Heart right ventricle (tissue), 16 donors: ENCODE measurements around the gene NAB1. TPM values are rescaled to one million over a fixed set of nuclear protein-coding genes. Genes with fewer than 3 reads are reported as not detected.

ENCODE experiments used
- ATAC-seq, 8 donors: fragments of 200-7000 bp; cut with Tn5 transposase; one replicate each; pipeline ENCODE4 v1.9.1; 2020; ENCODE audit warnings: mild to moderate bottlenecking in 8 of 8, moderate library complexity in 8 of 8, moderate number of reproducible peaks in 1 of 8
- DNase-seq, 2 donors: peaks; one replicate each; pipeline ENCODE4 v3.0.0-alpha.2; 2020
- H3K27ac ChIP-seq, 10 donors: fragments of 200-600 bp; sonication (generic) in 2 of 10; one replicate each; pipeline versions ENCODE4 v1.5.0 to v1.8.0; 2020 to 2022; ENCODE audit warnings: mild to moderate bottlenecking in 3 of 10
- H3K27me3 ChIP-seq, 7 donors: fragments of 200-600 bp; one replicate each; pipeline ENCODE4 v1.8.0; 2021 to 2022; ENCODE audit warnings: mild to moderate bottlenecking in 2 of 7
- H3K36me3 ChIP-seq, 9 donors: fragments of 200-600 bp; sonication (generic) in 1 of 9; one replicate each; pipeline versions ENCODE4 v1.5.0 to v1.8.0; 2020 to 2022; ENCODE audit warnings: mild to moderate bottlenecking in 2 of 9
- H3K4me1 ChIP-seq, 9 donors: fragments of 200-600 bp; sonication (generic) in 1 of 9; one replicate each; pipeline versions ENCODE4 v1.5.0 to v1.8.0; 2020 to 2022; ENCODE audit warnings: mild to moderate bottlenecking in 4 of 9
- H3K4me3 ChIP-seq, 10 donors: fragments of 200-600 bp; sonication (generic) in 2 of 10; one replicate each; pipeline versions ENCODE4 v1.5.0 to v1.8.0; 2020 to 2022; ENCODE audit warnings: mild to moderate bottlenecking in 7 of 10, moderate library complexity in 2 of 10
- H3K9me3 ChIP-seq, 11 donors: fragments of 200-600 bp in 10 of 11; sonication (generic) in 2 of 11; one replicate each; pipeline versions ENCODE4 v1.5.0 to v1.8.0; 2013 to 2022; ENCODE audit warnings: mild to moderate bottlenecking in 2 of 11, control low read depth in 1 of 11, moderate library complexity in 1 of 11
- WGBS, 2 donors: extraction: QIAGEN DNeasy Blood & Tissue Kit; methylation state at CpG; one replicate each; pipeline ENCODE4 v1.1.7; 2013; ENCODE audit warnings: inconsistent platforms in 1 of 2; 5-methylcytosine and 5-hydroxymethylcytosine counted together
- intact Hi-C, 10 donors: fragments of 100-400 bp; cut with DNase I; formaldehyde crosslinking; loops; one replicate each; pipeline versions ENCODE4 v1.11.1 to v1.14.2; 2022
- polyA plus RNA-seq, 2 donors: library from polyadenylated mRNA; stranded (reverse); fragments of 200-250 nt; gene quantifications; one replicate each; pipeline ENCODE4 v1.2.3, GENCODE V29; 2013
- total RNA-seq, 10 donors: library from RNA; stranded (reverse); fragmentation: NEBNext Ultra II Directional in 3 of 10; extraction: Animal tissue kit (Norgen Biotek cat#: 25700) in 3 of 10; gene quantifications; one replicate each; pipeline versions ENCODE4 v1.2.1 to v1.2.4, GENCODE V29; 2021 to 2023
- TF ChIP-seq, protein P1 (sequence below), 9 donors: fragments of 200-600 bp; sonication (generic) in 2 of 9; IDR thresholded peaks; one replicate each; pipeline versions ENCODE4 v1.5.0 to v1.8.0; 2021 to 2022; ENCODE audit warnings: antibody characterized with exemption in 9 of 9, mild to moderate bottlenecking in 5 of 9, moderate library complexity in 1 of 9
- donor health status: Arrhythmogenic right ventricular cardiomyopathy.
- donor health status: ischemic (EF 13 %, LVEDD 7.1; RV severe dilation, severe dysfunction).
- donor health status: healthy with polysubstance abuse.
- donor health status: DM: no; HTN: yes; CAD: no.
- donor health status: DM: no; HTN: no; CAD: no.
- donor health status: ischemic (EF 25% LVEDD 6.9; RV normal size, moderate dysfunction).
- donor health status: ischemic (EF 25% LVEDD 5.7; RV mildly dilated, moderate dysfunction).
- donor health status: healthy.
- donor health status: DM: yes; HTN: yes; CAD: no.
- donor health status: Ischemic cardiomyopathy.
- donor health status: ischemic (EF 35%, LVEDD 5.7; RV mildly dilated, moderate dysfunction).
- donor health status: nonischemic (EF 11% LVEDD 7.7; RV severe dilation, severe dysfunction).
- donor health status: DM: yes; HTN: yes; CAD: no.
- donor health status: PGD.
- donor health status: ischemic (EF 29% LVEDD 5.4; RV normal size, mild dysfunction).
- donor health status: nonischemic (EF 23%, LVEDD 6.1; RV moderate dilation, normal function).

Gene NAB1
- total and polyA plus RNA-seq, 12 donors: 9.3 to 41.5 (median 27.1) TPM

DNA sequence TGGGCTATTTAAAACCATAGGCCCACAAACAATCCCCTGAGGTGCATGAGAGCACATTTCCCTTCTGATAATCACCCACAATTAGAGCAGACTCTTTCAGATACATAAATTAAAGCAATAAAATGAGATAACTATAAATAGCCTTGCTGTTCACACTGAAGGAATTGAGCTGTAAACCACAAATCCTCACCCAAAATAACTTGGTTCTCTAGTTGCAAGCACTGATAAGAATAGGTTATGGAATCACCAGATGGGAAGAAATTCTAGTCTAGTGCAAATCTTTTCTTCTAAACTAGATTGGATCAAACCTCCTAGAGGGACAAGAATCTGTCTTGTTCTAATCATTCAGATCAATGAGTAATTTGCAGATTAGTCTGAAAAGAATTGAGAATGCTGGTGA lies 64.6 kb downstream of the NAB1 start:
- Histone ChIP-seq H3K9me3 (peaks cover 0 to 7% (median 0%) of the 10 kb centered on the region in 11 donors), H3K27ac (no peak overlapping the region), H3K27me3 (no peaks in the 10 kb centered on the region), H3K4me1 (peaks cover 0 to 14% (median 2%) of the 10 kb centered on the region in 9 donors), H3K36me3 (no peaks in the 10 kb centered on the region), H3K4me3 (no peak overlapping the region)
- ATAC-seq: no peak
- TF ChIP-seq, protein P1, sequence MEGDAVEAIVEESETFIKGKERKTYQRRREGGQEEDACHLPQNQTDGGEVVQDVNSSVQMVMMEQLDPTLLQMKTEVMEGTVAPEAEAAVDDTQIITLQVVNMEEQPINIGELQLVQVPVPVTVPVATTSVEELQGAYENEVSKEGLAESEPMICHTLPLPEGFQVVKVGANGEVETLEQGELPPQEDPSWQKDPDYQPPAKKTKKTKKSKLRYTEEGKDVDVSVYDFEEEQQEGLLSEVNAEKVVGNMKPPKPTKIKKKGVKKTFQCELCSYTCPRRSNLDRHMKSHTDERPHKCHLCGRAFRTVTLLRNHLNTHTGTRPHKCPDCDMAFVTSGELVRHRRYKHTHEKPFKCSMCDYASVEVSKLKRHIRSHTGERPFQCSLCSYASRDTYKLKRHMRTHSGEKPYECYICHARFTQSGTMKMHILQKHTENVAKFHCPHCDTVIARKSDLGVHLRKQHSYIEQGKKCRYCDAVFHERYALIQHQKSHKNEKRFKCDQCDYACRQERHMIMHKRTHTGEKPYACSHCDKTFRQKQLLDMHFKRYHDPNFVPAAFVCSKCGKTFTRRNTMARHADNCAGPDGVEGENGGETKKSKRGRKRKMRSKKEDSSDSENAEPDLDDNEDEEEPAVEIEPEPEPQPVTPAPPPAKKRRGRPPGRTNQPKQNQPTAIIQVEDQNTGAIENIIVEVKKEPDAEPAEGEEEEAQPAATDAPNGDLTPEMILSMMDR (IDR thresholded peaks at IDR 0.05): no peak
- intact Hi-C loops: no loop called here
- no peak for DNase-seq

DNA sequence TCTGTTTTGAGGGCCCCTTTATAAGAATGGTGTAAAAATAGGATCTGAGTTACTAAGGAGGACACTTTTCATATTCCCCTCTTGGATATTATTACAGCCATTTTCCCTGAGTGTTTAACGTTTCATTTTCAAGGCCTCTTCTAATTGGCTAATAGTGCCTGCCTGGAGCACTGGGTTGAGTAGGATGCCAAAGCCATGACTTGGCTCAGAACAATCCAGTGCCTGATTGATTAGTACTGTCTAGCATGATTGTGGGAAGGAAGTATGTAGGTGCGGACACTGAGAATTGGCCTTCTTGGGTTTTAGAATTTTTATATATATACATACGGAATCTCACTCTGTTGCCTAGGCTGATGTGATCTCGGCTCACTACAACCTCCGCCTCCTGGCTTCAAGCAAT lies 66.1 kb downstream of the NAB1 start:
- peaks cover 0 to 25% (median 11%) of the 10 kb centered on the region in 9 donors for H3K4me1 ChIP-seq
- WGBS, 2 donors: 88 to 89% methylated on average over 5 of the region's 5 CpGs
- no peak overlapping the region for H3K27ac ChIP-seq
- H3K9me3 ChIP-seq: peaks cover 0 to 7% (median 0%) of the 10 kb centered on the region in 11 donors
- TF ChIP-seq, protein P1 (IDR thresholded peaks at IDR 0.05): no peak
- DNase-seq: no peak
- ATAC-seq: no peak
- H3K4me3 ChIP-seq: no peak overlapping the region
- H3K27me3 ChIP-seq: no peaks in the 10 kb centered on the region
- H3K36me3 ChIP-seq: no peaks in the 10 kb centered on the region
- intact Hi-C loops: no loop called here

DNA sequence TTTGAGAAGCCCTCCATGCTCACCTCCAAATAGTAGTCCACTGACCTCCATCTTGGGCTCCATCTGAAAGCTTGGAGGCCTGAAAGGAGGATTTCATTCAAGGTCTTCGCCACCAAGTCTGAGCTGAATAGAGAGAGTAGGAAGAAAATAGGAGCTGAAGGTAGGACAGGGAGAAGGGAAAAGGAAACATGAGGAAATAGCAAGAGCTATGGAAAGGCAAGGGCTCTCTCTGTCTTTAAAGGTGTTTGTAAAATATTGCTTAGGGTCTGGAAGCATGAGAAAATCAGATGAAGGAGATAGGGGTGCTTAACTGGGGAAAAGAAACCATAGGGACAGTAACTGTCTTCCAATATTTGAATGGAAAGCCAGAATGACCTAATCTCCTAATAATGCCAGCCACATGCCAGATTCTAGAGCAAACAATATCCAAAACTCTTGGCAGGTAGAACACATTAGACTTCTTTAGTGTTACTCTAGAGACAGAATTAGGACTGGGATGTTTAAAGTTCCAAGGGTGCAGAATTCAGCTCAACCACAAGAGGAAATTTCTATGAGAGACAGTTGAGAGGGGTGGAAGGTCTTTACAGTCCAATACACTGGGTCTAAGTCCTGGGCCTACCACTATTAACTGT lies 67.4 kb downstream of the NAB1 start:
- H3K9me3 ChIP-seq: peaks cover 0 to 7% (median 0%) of the 10 kb centered on the region in 11 donors
- no peaks in the 10 kb centered on the region for H3K27me3 ChIP-seq
- peaks cover 0 to 25% (median 11%) of the 10 kb centered on the region in 9 donors for H3K4me1 ChIP-seq
- no peak for ATAC-seq
- WGBS, 2 donors: 96 to 100% methylated on average over 1 of the region's 1 CpG
- intact Hi-C loops: no loop called here
- H3K27ac ChIP-seq: no peak overlapping the region
- TF ChIP-seq, protein P1 (IDR thresholded peaks at IDR 0.05): no peak
- no peaks in the 10 kb centered on the region for H3K36me3 ChIP-seq
- H3K4me3 ChIP-seq: no peak overlapping the region
- DNase-seq: no peak

DNA sequence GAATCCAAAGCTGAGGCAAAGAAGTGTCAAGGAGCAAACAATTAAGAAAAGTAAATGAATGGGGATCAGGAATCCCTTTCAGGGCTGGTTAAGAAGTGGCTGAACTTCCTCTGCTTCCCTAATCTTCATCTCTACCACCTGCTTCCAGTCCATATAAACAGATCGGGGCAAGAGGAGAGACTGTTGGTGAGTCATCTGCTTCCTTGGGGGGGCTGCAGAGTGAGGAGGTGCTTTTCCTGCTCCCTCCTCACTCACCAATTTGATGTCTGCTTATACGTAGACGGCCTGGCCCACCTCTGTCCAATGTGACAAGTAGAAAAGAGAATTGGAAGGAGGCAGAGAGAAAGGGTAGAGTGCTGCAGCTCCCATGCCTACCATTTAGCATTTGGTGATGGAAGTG lies 68.4 kb downstream of the NAB1 start:
- WGBS, 2 donors: 77 to 81% methylated on average over 3 of the region's 3 CpGs
- H3K9me3 ChIP-seq: peaks cover 0 to 7% (median 0%) of the 10 kb centered on the region in 11 donors
- ATAC-seq (no peak), DNase-seq (no peak)
- peaks cover 0 to 32% (median 11%) of the 10 kb centered on the region in 9 donors for H3K4me1 ChIP-seq
- no peak overlapping the region for H3K27ac ChIP-seq
- no peaks in the 10 kb centered on the region for H3K27me3 ChIP-seq
- no peak overlapping the region for H3K4me3 ChIP-seq
- TF ChIP-seq, protein P1 (IDR thresholded peaks at IDR 0.05): no peak
- no peaks in the 10 kb centered on the region for H3K36me3 ChIP-seq
- intact Hi-C loops: no loop called here
